ACC112 (cell line): ENCODE measurements around the gene ATXN1.
A peak's percentile ranks its signal among the peaks of the same experiment; 100 is the strongest.
"Not testable (repeated sequence)": the region's sequence is repeated elsewhere in the genome, so short reads cannot be mapped to it uniquely, and the experiment has no call there.

ENCODE experiments used
- H2AFZ ChIP-seq: fragments of 200-600 bp; sonication (generic); one replicate; pipeline ENCODE4 v1.6.0; 2017; ENCODE audit warnings: antibody characterized with exemption, low read length; ENCODE audit not compliant: unreplicated experiment
- H3K27ac ChIP-seq: fragments of 200-600 bp; sonication (generic); 2 replicates; pipeline ENCODE4 v1.5.1; 2014; ENCODE audit warnings: low read depth, mild to moderate bottlenecking, antibody characterized with exemption, low read length, moderate library complexity
- H3K27me3 ChIP-seq: fragments of 200-600 bp; sonication (generic); 2 replicates; pipeline ENCODE4 v1.6.1; 2014; ENCODE audit warnings: mild to moderate bottlenecking, antibody characterized with exemption, low read length, moderate library complexity, mixed read lengths; ENCODE audit not compliant: insufficient read depth
- H3K36me3 ChIP-seq: fragments of 200-600 bp; sonication (generic); 2 replicates; pipeline ENCODE4 v1.6.1; 2016; ENCODE audit warnings: mild to moderate bottlenecking, antibody characterized with exemption, low read length, moderate library complexity, mixed read lengths; ENCODE audit not compliant: insufficient read depth
- H3K4me1 ChIP-seq: fragments of 200-600 bp; sonication (generic); one replicate; pipeline ENCODE4 v1.6.1; 2016; ENCODE audit warnings: low read length, mixed read lengths; ENCODE audit not compliant: insufficient read depth, unreplicated experiment, control insufficient read depth
- H3K4me3 ChIP-seq: fragments of 200-600 bp; sonication (generic); 2 replicates; pipeline ENCODE4 v1.5.1; 2014; ENCODE audit warnings: mild to moderate bottlenecking, low read depth, low read length
- H3K79me2 ChIP-seq: fragments of 200-600 bp; sonication (generic); one replicate; pipeline ENCODE4 v1.6.0; 2016; ENCODE audit warnings: low read length; ENCODE audit not compliant: control insufficient read depth, unreplicated experiment, insufficient read depth

ATXN1 gene

GRCh38 chr6:16397623-16398022, 363.6 kb downstream of the ATXN1 start:
- no peak overlapping the region for H3K4me3 ChIP-seq
- H3K36me3 ChIP-seq = no peaks in the 10 kb centered on the region
- H3K79me2 ChIP-seq = no peaks in the 10 kb centered on the region
- H2AFZ ChIP-seq = no peak overlapping the region
- peaks cover 17% of the 10 kb centered on the region for H3K4me1 ChIP-seq
- no peak overlapping the region for H3K27ac ChIP-seq
- no peaks in the 10 kb centered on the region for H3K27me3 ChIP-seq

GRCh38 chr6:16396497-16397319, 364.6 kb downstream of the ATXN1 start:
- Histone ChIP-seq H3K36me3 (no peaks in the 10 kb centered on the region), H3K27ac (no peak overlapping the region), H3K79me2 (no peaks in the 10 kb centered on the region), H2AFZ (no peak overlapping the region), H3K27me3 (no peaks in the 10 kb centered on the region), H3K4me3 (no peak overlapping the region), H3K4me1 (peaks cover 26% of the 10 kb centered on the region)

GRCh38 chr6:16394632-16395031, 366.6 kb downstream of the ATXN1 start:
- H3K79me2 ChIP-seq = no peaks in the 10 kb centered on the region
- no peaks in the 10 kb centered on the region for H3K36me3 ChIP-seq
- no peak overlapping the region for H3K27ac ChIP-seq
- no peak overlapping the region for H3K4me3 ChIP-seq
- H2AFZ ChIP-seq = no peak overlapping the region
- H3K4me1 ChIP-seq = peaks cover 33% of the 10 kb centered on the region
- H3K27me3 ChIP-seq = no peaks in the 10 kb centered on the region

- Histone ChIP-seq H3K4me1 (peaks cover 25% of the 10 kb centered on the region), H3K4me3 (no peak overlapping the region), H3K79me2 (no peaks in the 10 kb centered on the region), H3K27me3 (no peaks in the 10 kb centered on the region), H2AFZ (no peak overlapping the region), H3K36me3 (no peaks in the 10 kb centered on the region), H3K27ac (no peak overlapping the region)
These were observed 367.9 kb downstream of the ATXN1 start for GRCh38 chr6:16393326-16393725.

- Histone ChIP-seq H3K27ac (peak overlapping the region; percentile 59), H3K79me2 (no peaks in the 10 kb centered on the region), H3K36me3 (no peaks in the 10 kb centered on the region), H3K4me1 (peaks cover 22% of the 10 kb centered on the region), H3K4me3 (no peak overlapping the region), H3K27me3 (no peaks in the 10 kb centered on the region), H2AFZ (no peak overlapping the region)
These were observed 369.2 kb downstream of the ATXN1 start for GRCh38 chr6:16392010-16392409.

GRCh38 chr6:16391451-16391912, 369.8 kb downstream of the ATXN1 start:
- H2AFZ ChIP-seq = peak overlapping the region; percentile 6
- peak overlapping the region; percentile 59 for H3K27ac ChIP-seq

GRCh38 chr6:16390909-16391450, 370.3 kb downstream of the ATXN1 start:
- H3K27ac ChIP-seq = peak overlapping the region; percentile 59
- peak overlapping the region; percentile 6 for H2AFZ ChIP-seq
- H3K4me1 ChIP-seq = peaks cover 17% of the 10 kb centered on the region
- not testable (repeated sequence) for H3K4me3 ChIP-seq, H3K27me3 ChIP-seq, H3K79me2 ChIP-seq, H3K36me3 ChIP-seq

More at GRCh38 chr6:16391451-16391912, 369.8 kb downstream of the ATXN1 start:
- Histone ChIP-seq H3K79me2 (no peaks in the 10 kb centered on the region), H3K4me1 (peaks cover 17% of the 10 kb centered on the region), H3K36me3 (no peaks in the 10 kb centered on the region), H3K27me3 (no peaks in the 10 kb centered on the region), H3K4me3 (no peak overlapping the region)

- H3K27me3 ChIP-seq = no peaks in the 10 kb centered on the region
- H2AFZ ChIP-seq = no peak overlapping the region
- no peak overlapping the region for H3K27ac ChIP-seq
- no peaks in the 10 kb centered on the region for H3K36me3 ChIP-seq
- no peak overlapping the region for H3K4me3 ChIP-seq
- peaks cover 17% of the 10 kb centered on the region for H3K4me1 ChIP-seq
- no peaks in the 10 kb centered on the region for H3K79me2 ChIP-seq
These were observed 371.6 kb downstream of the ATXN1 start for GRCh38 chr6:16389642-16390041.

- Histone ChIP-seq H3K27ac (no peak overlapping the region), H2AFZ (no peak overlapping the region), H3K27me3 (no peaks in the 10 kb centered on the region), H3K4me3 (no peak overlapping the region), H3K4me1 (peaks cover 17% of the 10 kb centered on the region), H3K79me2 (no peaks in the 10 kb centered on the region), H3K36me3 (no peaks in the 10 kb centered on the region)
These were observed 372.8 kb downstream of the ATXN1 start for GRCh38 chr6:16388488-16388887.

- H3K36me3 ChIP-seq = no peaks in the 10 kb centered on the region
- no peaks in the 10 kb centered on the region for H3K79me2 ChIP-seq
- H3K4me3 ChIP-seq = no peak overlapping the region
- H3K27me3 ChIP-seq = no peaks in the 10 kb centered on the region
- no peak overlapping the region for H2AFZ ChIP-seq
- H3K27ac ChIP-seq = no peak overlapping the region
- H3K4me1 ChIP-seq = no peaks in the 10 kb centered on the region
These were observed 375.2 kb downstream of the ATXN1 start for GRCh38 chr6:16386057-16386456.
